GM21447 (cell line): ENCODE results near the gene FARP1.
"Not testable (repeated sequence)": the region's sequence is repeated elsewhere in the genome, so short reads cannot be mapped to it uniquely, and the experiment has no call there.

Source experiments
- ATAC-seq: cut with Tn5 transposase; IDR thresholded peaks from one replicate; pipeline ENCODE4 v1.9.1; 2021; ENCODE audit not compliant: unreplicated experiment

Gene FARP1

GRCh38 chr13:98411617-98412265 is 268.8 kb downstream of the FARP1 start:
- no peak for ATAC-seq

- ATAC-seq, result not testable (repeated sequence)
These were observed 270.4 kb downstream of the FARP1 start for GRCh38 chr13:98413278-98413677.

- ATAC-seq, result no peak
These were observed 270.9 kb downstream of the FARP1 start for GRCh38 chr13:98413796-98414195.

GRCh38 chr13:98415326-98416070 is 272.6 kb downstream of the FARP1 start:
- ATAC-seq, result no peak

GRCh38 chr13:98416408-98416807 is 273.5 kb downstream of the FARP1 start:
- no peak for ATAC-seq

- no peak for ATAC-seq
These were observed 277.1 kb downstream of the FARP1 start for GRCh38 chr13:98419786-98420553.

- ATAC-seq, result no peak
These were observed 277.8 kb downstream of the FARP1 start for GRCh38 chr13:98420554-98421175.

- no peak for ATAC-seq
These were observed 279.2 kb downstream of the FARP1 start for GRCh38 chr13:98422046-98422445.

- ATAC-seq, result no peak
These were observed 280.5 kb downstream of the FARP1 start for GRCh38 chr13:98423417-98423816.

- no peak for ATAC-seq
These were observed 284.6 kb downstream of the FARP1 start for GRCh38 chr13:98427331-98427995.

- ATAC-seq, result no peak
These were observed 285.5 kb downstream of the FARP1 start for GRCh38 chr13:98428256-98428966.

- no peak for ATAC-seq
These were observed 286.2 kb downstream of the FARP1 start for GRCh38 chr13:98429081-98429480.

GRCh38 chr13:98429531-98429930 is 286.6 kb downstream of the FARP1 start:
- no peak for ATAC-seq

- ATAC-seq, result no peak
These were observed 287.3 kb downstream of the FARP1 start for GRCh38 chr13:98429977-98430736.

- ATAC-seq, result no peak
These were observed 289.7 kb downstream of the FARP1 start for GRCh38 chr13:98432638-98433037.

GRCh38 chr13:98433654-98434053 is 290.8 kb downstream of the FARP1 start:
- ATAC-seq, result no peak

GRCh38 chr13:98434060-98434459 is 291.2 kb downstream of the FARP1 start:
- ATAC-seq, result no peak

GRCh38 chr13:98435376-98435775 is 292.5 kb downstream of the FARP1 start:
- no peak for ATAC-seq

- ATAC-seq, result no peak
These were observed 293.5 kb downstream of the FARP1 start for GRCh38 chr13:98436233-98436910.
